ENCODE data around the gene AADAT. TPM values are rescaled to one million over a fixed set of nuclear protein-coding genes. Genes with fewer than 3 reads are reported as not detected.

Gene AADAT
- total and polyA plus RNA-seq, 2 of the 4 experiments (the other 2 are of a cell fraction): 4.7 to 6.9 TPM

DNA sequence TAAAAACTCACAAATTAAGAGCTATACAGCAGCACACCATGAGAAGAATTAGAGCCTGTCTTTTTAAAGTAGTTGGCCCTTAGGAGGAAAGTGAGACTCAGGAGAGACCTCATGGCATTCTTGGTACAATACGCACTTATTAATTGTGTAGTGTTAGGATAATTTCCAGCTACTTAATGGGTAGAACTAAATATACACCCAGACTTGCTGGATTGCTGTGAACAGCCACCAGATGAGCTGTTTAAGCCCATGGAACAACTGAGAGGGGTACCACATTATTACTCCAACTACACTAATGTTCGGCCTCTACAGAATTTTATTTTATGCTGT, 77.2 kb downstream of the AADAT start:
- Histone ChIP-seq H4K8ac (ENCODE audit: low read depth in 2 of 2, low read length in 2 of 2) (no peak overlapping the region), H2BK5ac (ENCODE audit: low read depth, low read length, poor library complexity, severe bottlenecking) (no peak overlapping the region), H2BK120ac (ENCODE audit: low read depth, low read length) (no peak overlapping the region), H3K9me1 (ENCODE audit: insufficient read depth, low read length) (no peaks in the 10 kb centered on the region), H3K4me2 (ENCODE audit: low read depth, low read length) (no peak overlapping the region), H3K36me3 (ENCODE audit: control insufficient read depth, insufficient read depth, low read length) (no peaks in the 10 kb centered on the region), H3K27ac (ENCODE audit: insufficient read depth, low read length) (no peak overlapping the region), H2BK20ac (ENCODE audit: low read depth, low read length) (no peak overlapping the region), H3K18ac (ENCODE audit: low read depth, low read length) (no peak overlapping the region), H3K4me1 (ENCODE audit: control insufficient read depth, insufficient read depth, low read length) (no peaks in the 10 kb centered on the region), H3K27me3 (ENCODE audit: control insufficient read depth, insufficient read depth, low read length) (no peaks in the 10 kb centered on the region), H3K4me3 (ENCODE audit: insufficient read depth, low read depth, low read length) (no peak overlapping the region), H3K79me1 (ENCODE audit: low read depth in 1 of 2, low read length in 2 of 2) (no peaks in the 10 kb centered on the region), H3K9ac (ENCODE audit: low read depth, low read length) (no peak overlapping the region), H3K56ac (ENCODE audit: extremely low read depth, insufficient read depth, low read length) (no peak overlapping the region), H3K9me3 (ENCODE audit: control insufficient read depth, insufficient read depth, low read length) (no peaks in the 10 kb centered on the region), H2AK9ac (replicated peaks; ENCODE audit: low read depth, low read length, poor library complexity) (no peak overlapping the region), H4K20me1 (ENCODE audit: insufficient read depth, low read length) (no peaks in the 10 kb centered on the region), H4K5ac (ENCODE audit: low read depth, low read length) (no peak overlapping the region), H2AK5ac (ENCODE audit: low read depth, low read length) (no peak overlapping the region), H3K14ac (replicated peaks; ENCODE audit: low read depth, low read length) (no peak overlapping the region), H3K4ac (ENCODE audit: low read depth, low read length) (no peak overlapping the region), H4K91ac (ENCODE audit: insufficient read depth, low read depth, low read length) (no peak overlapping the region), H3K23ac (ENCODE audit: low read depth, low read length) (no peak overlapping the region), H2AFZ (replicated peaks; ENCODE audit: low read length, poor library complexity) (no peak overlapping the region), H2BK15ac (ENCODE audit: low read depth, low read length) (no peak overlapping the region)
- intact Hi-C loops (cut with micrococcal nuclease) (no loop called here), in situ Hi-C loops (cut with MboI; ENCODE audit: low sequenced_read_pairs) (no loop called here), dilution Hi-C loops (cut with HindIII; ENCODE audit: low sequenced_read_pairs, unreplicated experiment) (no loop called here)
- BruUV-seq (replicated peaks): no TSS peak
- POLR2A ChIA-PET (ENCODE audit: unreplicated experiment): interaction anchor here (0.5 kb wide), 1 partner anchor 30 kb away, joined by 3 read pairs; no protein-coding TSS in a partner anchor
- TF ChIP-seq FOS (IDR thresholded peaks at IDR 0.05; ENCODE audit: low read depth, low read length) (no peak), ELK1 (IDR thresholded peaks at IDR 0.05; ENCODE audit: borderline replicate concordance, low read depth, low read length) (no peak), POLR2A (IDR thresholded peaks at IDR 0.05; ENCODE audit: low read depth, low read length) (no peak), USF2 (IDR thresholded peaks at IDR 0.05; ENCODE audit: low read depth, low read length) (no peak)
- DNase-seq (no peak), ATAC-seq (ENCODE audit: low read depth) (no peak)
- WGBS, 2 experiments (ENCODE audit: extremely low coverage in 2 of 2, insufficient read length in 1 of 2): no CpG with 5 or more reads among the region's 2 CpGs
- CTCF ChIA-PET: no interaction called here

Measured in IMR-90 (cell line).